Kidney epithelial cell (primary cell): ENCODE results near the gene TNPO1. TPM values are rescaled to one million over a fixed set of nuclear protein-coding genes. Genes with fewer than 3 reads are reported as not detected.

Experiments
- DNase-seq: peaks from one replicate; pipeline ENCODE4 v3.0.0-alpha.2; 2010; ENCODE audit warnings: low read depth
- H3K27me3 ChIP-seq: 2 replicates; pipeline ENCODE4 v1.6.0; 2011; ENCODE audit warnings: low read length; ENCODE audit not compliant: control insufficient read depth, insufficient read depth
- H3K36me3 ChIP-seq: 2 replicates; pipeline ENCODE4 v1.5.1; 2011; ENCODE audit warnings: low read length; ENCODE audit not compliant: control insufficient read depth, insufficient read depth
- H3K4me3 ChIP-seq: 2 replicates; pipeline ENCODE4 v1.5.1; 2011; ENCODE audit warnings: low read depth, mild to moderate bottlenecking, control low read depth, low read length
- CTCF ChIP-seq: IDR thresholded peaks from 2 replicates; pipeline ENCODE4 v1.5.1; 2011; ENCODE audit warnings: mild to moderate bottlenecking, moderate library complexity, low read length, control low read depth, inconsistent platforms; ENCODE audit not compliant: insufficient read depth, poor library complexity, severe bottlenecking
- total RNA-seq: library from RNA; depleted of rRNA; stranded (reverse); fragments of >200 nt; gene quantifications from 2 replicates; pipeline ENCODE4 v1.2.3, GENCODE V29; 2015

The TNPO1 gene
- total RNA-seq, 1 donor from 2014 or later = 118 TPM

GRCh38 chr5:72821776-72822175, 5.3 kb downstream of the TNPO1 start:
- H3K36me3 ChIP-seq = no peaks in the 10 kb centered on the region
- no peak overlapping the region for H3K4me3 ChIP-seq
- no peak for DNase-seq
- no peaks in the 10 kb centered on the region for H3K27me3 ChIP-seq
- no peak for TF ChIP-seq CTCF

GRCh38 chr5:72822944-72823343, 6.5 kb downstream of the TNPO1 start:
- Histone ChIP-seq H3K27me3 (no peaks in the 10 kb centered on the region), H3K4me3 (no peak overlapping the region), H3K36me3 (no peaks in the 10 kb centered on the region)
- no peak for TF ChIP-seq CTCF
- DNase-seq = no peak

- Histone ChIP-seq H3K4me3 (no peak overlapping the region), H3K36me3 (no peaks in the 10 kb centered on the region), H3K27me3 (no peaks in the 10 kb centered on the region)
- TF ChIP-seq CTCF = no peak
- no peak for DNase-seq
Measured at GRCh38 chr5:72829707-72830106, 13.2 kb downstream of the TNPO1 start.

GRCh38 chr5:72830362-72830761, 13.9 kb downstream of the TNPO1 start:
- no peak overlapping the region for H3K4me3 ChIP-seq
- no peaks in the 10 kb centered on the region for H3K27me3 ChIP-seq
- no peak for DNase-seq
- no peak for TF ChIP-seq CTCF
- H3K36me3 ChIP-seq = no peaks in the 10 kb centered on the region

- no peaks in the 10 kb centered on the region for H3K36me3 ChIP-seq
- TF ChIP-seq CTCF = no peak
Measured at GRCh38 chr5:72831685-72832084, 15.2 kb downstream of the TNPO1 start.

GRCh38 chr5:72834924-72835323, 18.5 kb downstream of the TNPO1 start:
- H3K36me3 ChIP-seq = no peaks in the 10 kb centered on the region
- H3K27me3 ChIP-seq = no peaks in the 10 kb centered on the region
- no peak overlapping the region for H3K4me3 ChIP-seq
- no peak for TF ChIP-seq CTCF
- no peak for DNase-seq

More at GRCh38 chr5:72831685-72832084, 15.2 kb downstream of the TNPO1 start:
- Histone ChIP-seq H3K4me3 (no peak overlapping the region), H3K27me3 (no peaks in the 10 kb centered on the region)
- DNase-seq = no peak
